Measurements from ENCODE around the gene SPEN. TPM values are rescaled to one million over a fixed set of nuclear protein-coding genes. Genes with fewer than 3 reads are reported as not detected.
A peak's percentile ranks its signal among the peaks of the same experiment; 100 is the strongest.

SPEN gene
- 10 to 100 TPM; 63.1 to 66.3 TPM for total RNA-seq
- polyA plus RNA-seq = 35.6 TPM

DNA sequence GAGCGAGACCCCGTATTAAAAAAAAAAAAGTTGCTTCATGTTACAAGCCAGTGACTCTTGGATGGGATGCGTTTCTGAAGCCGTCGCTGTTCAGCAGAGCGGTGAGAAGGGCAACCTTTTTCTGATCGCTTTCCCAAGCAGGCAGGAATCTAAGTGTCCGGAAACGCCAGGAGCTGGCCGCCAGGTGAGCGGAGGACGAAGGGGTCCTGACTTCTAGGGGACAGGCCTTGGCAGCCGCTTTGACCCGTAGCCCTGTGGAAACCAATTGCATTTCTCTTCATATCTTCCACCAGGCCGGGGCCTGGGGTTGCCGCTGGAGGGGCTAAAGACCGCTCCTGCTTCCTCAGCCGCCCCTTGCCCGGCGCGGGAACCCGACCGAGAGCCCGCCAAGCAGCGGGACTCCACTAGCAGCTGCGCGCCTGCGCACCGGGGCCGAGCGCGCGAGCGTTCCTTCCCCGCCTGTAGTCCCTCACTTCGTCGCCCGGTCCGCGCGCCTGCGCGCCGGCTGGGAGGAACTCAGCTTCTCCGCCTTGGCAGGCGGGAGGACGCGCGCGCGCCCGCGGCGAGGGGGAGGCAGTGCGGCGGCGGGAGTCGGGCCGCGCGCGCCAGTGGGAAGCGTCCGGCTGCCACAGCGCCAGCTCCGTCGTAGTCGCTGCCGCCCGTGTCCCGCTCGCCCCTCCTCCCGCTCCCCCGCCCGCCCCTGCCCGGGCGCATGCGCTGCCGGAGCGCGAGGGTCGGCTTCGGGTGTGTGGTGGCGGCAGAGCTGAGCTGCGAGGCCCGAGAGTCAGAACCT, at the start of gene SPEN:
Gene SPEN (plus strand): TSS at position 608 of the 793 bp plus-strand sequence. CDS start 361 bp downstream, outside the sequence.
- Mint-ChIP-seq H3K4me3 (peak within 1 kb of the TSS; percentile 95 to 99 (median 97)), H3K9me3 (no peaks in the 10 kb centered on the region), H3K27ac (peak within 1 kb of the TSS; percentile 97 to 99 (median 98)), H3K36me3 (peaks cover 0 to 15% (median 0%) of the 10 kb centered on the region in 3 donors), H3K4me1 (peaks cover 36 to 52% (median 46%) of the 10 kb centered on the region in 3 donors), H3K27me3 (no peaks in the 10 kb centered on the region)
- peak; percentile 97 to 99 (median 99) for DNase-seq
- Histone ChIP-seq H3K27ac (ENCODE audit: low read depth, low read length) (peak within 1 kb of the TSS; percentile 94), H3K27me3 (ENCODE audit: insufficient read depth, low read length, poor library complexity, severe bottlenecking) (no peaks in the 10 kb centered on the region), H3K9me3 (ENCODE audit: low read length) (no peaks in the 10 kb centered on the region), H3K4me1 (ENCODE audit: insufficient read depth, low read length) (peaks cover 40% of the 10 kb centered on the region), H3K4me3 (ENCODE audit: low read length) (peak within 1 kb of the TSS; percentile 97), H3K36me3 (ENCODE audit: insufficient read depth, low read length) (no peaks in the 10 kb centered on the region)
- ChIA-PET CTCF (interaction anchor here (0.7 to 3.8 kb wide), 5 partner anchors 10 to 90 kb away, joined by 3 to 38 read pairs (median 5); no protein-coding TSS in a partner anchor), POLR2A (interaction anchor here (0.8 to 5.5 kb wide), 6 partner anchors 12 to 1057 kb away, joined by 3 to 319 read pairs (median 5); partner anchors contain the start of gene ZBTB17)

DNA sequence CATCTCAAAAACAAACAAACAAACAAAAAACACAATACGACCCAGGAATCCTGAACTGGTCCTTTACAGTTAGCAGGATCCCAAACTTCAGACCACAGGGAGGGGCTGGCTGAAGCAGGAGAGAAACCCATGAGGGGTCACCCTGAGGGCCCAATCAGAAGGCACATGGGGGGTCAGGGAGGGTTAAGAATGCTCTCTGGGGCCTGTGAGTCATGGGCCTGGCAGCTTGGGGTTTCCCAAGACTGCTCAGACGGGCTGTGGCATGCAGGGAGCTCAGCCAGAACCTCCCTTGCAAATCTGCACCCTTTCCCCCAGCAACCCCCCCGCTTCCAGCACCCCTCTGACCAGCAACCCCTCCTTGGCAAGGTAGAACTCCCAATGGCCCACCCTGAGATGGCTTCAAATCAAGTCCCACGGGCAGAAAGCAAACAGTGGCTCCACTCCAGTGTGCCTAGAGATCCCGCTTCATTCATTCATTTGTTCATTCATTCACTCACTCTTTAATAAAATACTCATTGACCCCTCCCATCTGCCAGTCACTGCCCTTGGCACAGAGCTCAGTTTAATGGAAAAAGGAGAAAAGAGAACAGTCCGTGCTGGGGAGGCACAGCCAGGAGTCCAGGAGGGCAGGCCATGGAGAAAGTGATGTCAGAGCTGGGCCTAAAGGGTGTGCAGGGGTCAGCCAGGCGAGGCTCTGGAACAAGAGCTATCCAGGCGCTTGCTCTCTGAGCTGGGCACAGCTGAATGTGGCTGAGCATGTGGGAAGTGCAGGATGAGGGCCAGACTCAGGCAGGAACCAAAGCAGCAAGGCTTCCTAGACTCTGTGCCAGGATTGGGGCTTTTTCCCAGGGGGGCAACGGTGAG, 48.3 kb upstream of the SPEN start:
- H3K9me3 Mint-ChIP-seq = no peaks in the 10 kb centered on the region
- no peak overlapping the region for H3K27ac ChIP-seq (ENCODE audit: low read depth, low read length)
- H3K27me3 Mint-ChIP-seq = peaks cover 8 to 15% of the 10 kb centered on the region in 2 donors
- H3K4me1 ChIP-seq (ENCODE audit: insufficient read depth, low read length) = no peaks in the 10 kb centered on the region
- no peak for DNase-seq
- H3K36me3 Mint-ChIP-seq = no peaks in the 10 kb centered on the region
- H3K36me3 ChIP-seq (ENCODE audit: insufficient read depth, low read length) = no peaks in the 10 kb centered on the region
- no peak overlapping the region for H3K4me3 Mint-ChIP-seq
- no peak overlapping the region for H3K4me3 ChIP-seq (ENCODE audit: low read length)
- H3K9me3 ChIP-seq (ENCODE audit: low read length) = no peaks in the 10 kb centered on the region
- no peak overlapping the region for H3K27ac Mint-ChIP-seq
- no peaks in the 10 kb centered on the region for H3K27me3 ChIP-seq (ENCODE audit: insufficient read depth, low read length, poor library complexity, severe bottlenecking)
- peaks cover 0 to 3% (median 0%) of the 10 kb centered on the region in 3 donors for H3K4me1 Mint-ChIP-seq
- ChIA-PET POLR2A (no interaction called here), CTCF (no interaction called here)

GRCh38 chr1:15799928-15800835, 47.3 kb upstream of the SPEN start:
- Mint-ChIP-seq H3K27me3 (peaks cover 8 to 15% of the 10 kb centered on the region in 2 donors), H3K4me1 (peaks cover 0 to 3% (median 0%) of the 10 kb centered on the region in 3 donors), H3K4me3 (no peak overlapping the region), H3K9me3 (no peaks in the 10 kb centered on the region), H3K27ac (no peak overlapping the region), H3K36me3 (no peaks in the 10 kb centered on the region)
- no peaks in the 10 kb centered on the region for H3K4me1 ChIP-seq (ENCODE audit: insufficient read depth, low read length)
- ChIA-PET POLR2A (no interaction called here), CTCF (interaction anchor here (1.4 kb wide), 1 partner anchor 8 kb away, joined by 3 read pairs; no protein-coding TSS in a partner anchor)
- H3K27ac ChIP-seq (ENCODE audit: low read depth, low read length) = no peak overlapping the region
- no peaks in the 10 kb centered on the region for H3K36me3 ChIP-seq (ENCODE audit: insufficient read depth, low read length)
- no peaks in the 10 kb centered on the region for H3K27me3 ChIP-seq (ENCODE audit: insufficient read depth, low read length, poor library complexity, severe bottlenecking)
- no peak overlapping the region for H3K4me3 ChIP-seq (ENCODE audit: low read length)
- no peaks in the 10 kb centered on the region for H3K9me3 ChIP-seq (ENCODE audit: low read length)
- DNase-seq = no peak

- no peaks in the 10 kb centered on the region for H3K36me3 ChIP-seq (ENCODE audit: insufficient read depth, low read length)
- no peak overlapping the region for H3K27ac ChIP-seq (ENCODE audit: low read depth, low read length)
- peak overlapping the region in 1 of 8 donors; percentile 63 for H3K27ac Mint-ChIP-seq
- ChIA-PET POLR2A (no interaction called here), CTCF (interaction anchor here (1.3 kb wide), 1 partner anchor 13 kb away, joined by 4 read pairs; no protein-coding TSS in a partner anchor)
- no peaks in the 10 kb centered on the region for H3K4me1 ChIP-seq (ENCODE audit: insufficient read depth, low read length)
- H3K4me3 ChIP-seq (ENCODE audit: low read length) = no peak overlapping the region
- no peaks in the 10 kb centered on the region for H3K36me3 Mint-ChIP-seq
- no peaks in the 10 kb centered on the region for H3K9me3 Mint-ChIP-seq
- H3K4me3 Mint-ChIP-seq = no peak overlapping the region
- no peak for DNase-seq
- H3K9me3 ChIP-seq (ENCODE audit: low read length) = no peaks in the 10 kb centered on the region
- H3K4me1 Mint-ChIP-seq = peaks cover 0 to 3% (median 0%) of the 10 kb centered on the region in 3 donors
- H3K27me3 ChIP-seq (ENCODE audit: insufficient read depth, low read length, poor library complexity, severe bottlenecking) = no peaks in the 10 kb centered on the region
- peaks cover 8 to 15% of the 10 kb centered on the region in 2 donors for H3K27me3 Mint-ChIP-seq
Measured at GRCh38 chr1:15802234-15802965, 45.1 kb upstream of the SPEN start.

DNA sequence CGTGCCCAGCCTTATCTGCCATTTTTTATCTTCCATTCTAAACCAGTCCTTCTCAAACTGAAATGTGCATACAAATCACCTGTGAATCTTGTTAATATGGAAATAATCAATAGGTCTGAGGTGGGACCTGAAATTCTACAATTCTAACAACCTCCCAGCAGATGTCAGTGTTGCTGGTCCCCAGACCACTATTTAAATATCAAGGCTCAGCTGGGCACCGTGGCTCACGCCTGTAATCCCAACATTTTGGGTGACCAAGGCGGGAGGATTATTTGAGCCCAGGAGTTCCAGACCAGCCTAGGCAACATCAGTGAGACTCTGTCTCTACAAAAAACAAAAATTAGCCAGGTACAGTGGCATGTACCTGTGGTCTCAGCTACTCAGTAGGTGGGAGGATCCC, 44.1 kb upstream of the SPEN start:
- H3K9me3 Mint-ChIP-seq = no peaks in the 10 kb centered on the region
- no peaks in the 10 kb centered on the region for H3K36me3 Mint-ChIP-seq
- peak in 1 of 5 donors; percentile 9 for DNase-seq
- ChIA-PET CTCF (interaction anchor here (0.8 to 1.3 kb wide), 4 partner anchors 9 to 190 kb away, joined by 3 to 4 read pairs (median 4); no protein-coding TSS in a partner anchor), POLR2A (no interaction called here)
- peaks cover 0 to 3% (median 0%) of the 10 kb centered on the region in 3 donors for H3K4me1 Mint-ChIP-seq
- H3K27me3 Mint-ChIP-seq = peaks cover 8 to 15% of the 10 kb centered on the region in 2 donors
- no peak overlapping the region for H3K4me3 Mint-ChIP-seq
- Histone ChIP-seq H3K9me3 (ENCODE audit: low read length) (no peaks in the 10 kb centered on the region), H3K27ac (ENCODE audit: low read depth, low read length) (no peak overlapping the region), H3K27me3 (ENCODE audit: insufficient read depth, low read length, poor library complexity, severe bottlenecking) (no peaks in the 10 kb centered on the region), H3K4me1 (ENCODE audit: insufficient read depth, low read length) (no peaks in the 10 kb centered on the region), H3K4me3 (ENCODE audit: low read length) (no peak overlapping the region), H3K36me3 (ENCODE audit: insufficient read depth, low read length) (no peaks in the 10 kb centered on the region)
- no peak overlapping the region for H3K27ac Mint-ChIP-seq

DNA sequence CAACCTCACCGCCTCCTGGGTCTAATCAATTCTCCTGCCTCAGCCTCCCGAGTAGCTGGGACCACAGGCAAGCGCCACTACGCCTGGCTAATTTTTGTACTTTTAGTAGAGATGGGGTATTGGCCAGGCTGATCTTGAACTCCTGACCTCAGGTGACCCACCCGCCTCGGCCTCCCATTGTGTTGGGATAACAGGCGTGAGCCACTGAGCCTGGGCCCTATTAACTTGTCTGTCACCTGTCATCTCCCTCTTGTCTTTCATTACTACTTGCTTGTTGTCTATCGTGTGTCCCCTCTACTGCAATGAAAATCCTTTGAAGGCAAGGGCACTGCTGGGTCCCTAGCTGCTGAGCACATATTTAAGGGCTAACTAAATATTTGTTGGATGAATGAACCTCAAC, 43.4 kb upstream of the SPEN start:
- H3K4me1 ChIP-seq (ENCODE audit: insufficient read depth, low read length) = no peaks in the 10 kb centered on the region
- peaks cover 0 to 3% (median 0%) of the 10 kb centered on the region in 3 donors for H3K4me1 Mint-ChIP-seq
- peaks cover 8 to 15% of the 10 kb centered on the region in 2 donors for H3K27me3 Mint-ChIP-seq
- no peak for DNase-seq
- no peaks in the 10 kb centered on the region for H3K9me3 ChIP-seq (ENCODE audit: low read length)
- H3K27me3 ChIP-seq (ENCODE audit: insufficient read depth, low read length, poor library complexity, severe bottlenecking) = no peaks in the 10 kb centered on the region
- no peak overlapping the region for H3K27ac ChIP-seq (ENCODE audit: low read depth, low read length)
- H3K36me3 ChIP-seq (ENCODE audit: insufficient read depth, low read length) = no peaks in the 10 kb centered on the region
- peak overlapping the region in 2 of 8 donors; percentile 9 to 23 for H3K27ac Mint-ChIP-seq
- no peaks in the 10 kb centered on the region for H3K9me3 Mint-ChIP-seq
- no peaks in the 10 kb centered on the region for H3K36me3 Mint-ChIP-seq
- CTCF ChIA-PET = interaction anchor here (0.8 to 1.3 kb wide), 4 partner anchors 8 to 45 kb away, joined by 3 to 4 read pairs (median 4); no protein-coding TSS in a partner anchor
- H3K4me3 ChIP-seq (ENCODE audit: low read length) = no peak overlapping the region
- POLR2A ChIA-PET = no interaction called here
- no peak overlapping the region for H3K4me3 Mint-ChIP-seq

DNA sequence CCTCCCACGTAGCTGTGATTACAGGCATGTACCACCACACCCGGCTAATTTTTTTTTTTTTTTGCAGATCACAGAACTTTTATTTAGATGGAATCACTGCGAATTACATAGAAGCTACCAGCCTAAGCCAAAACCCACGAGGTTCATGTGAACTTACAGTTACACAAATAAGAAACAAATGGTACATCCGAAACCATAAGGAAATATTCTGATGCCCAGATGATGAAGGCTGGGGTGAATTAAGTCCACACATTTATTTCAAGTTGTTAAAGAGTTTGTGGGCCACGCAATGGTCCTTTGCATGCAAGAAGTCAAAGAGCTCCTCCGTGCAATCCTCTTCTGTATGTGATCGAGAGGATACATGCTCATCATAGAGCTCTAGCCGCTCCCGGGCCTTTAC, 40.4 kb upstream of the SPEN start:
- Histone ChIP-seq H3K27ac (ENCODE audit: low read depth, low read length) (no peak overlapping the region), H3K27me3 (ENCODE audit: insufficient read depth, low read length, poor library complexity, severe bottlenecking) (no peaks in the 10 kb centered on the region), H3K4me3 (ENCODE audit: low read length) (no peak overlapping the region), H3K9me3 (ENCODE audit: low read length) (no peaks in the 10 kb centered on the region), H3K36me3 (ENCODE audit: insufficient read depth, low read length) (no peaks in the 10 kb centered on the region), H3K4me1 (ENCODE audit: insufficient read depth, low read length) (no peaks in the 10 kb centered on the region)
- Mint-ChIP-seq H3K36me3 (no peaks in the 10 kb centered on the region), H3K4me3 (no peak overlapping the region), H3K27ac (no peak overlapping the region), H3K9me3 (no peaks in the 10 kb centered on the region), H3K4me1 (peaks cover 0 to 3% (median 0%) of the 10 kb centered on the region in 3 donors), H3K27me3 (peaks cover 4% of the 10 kb centered on the region in 2 donors)
- ChIA-PET CTCF (interaction anchor here (1.3 to 1.5 kb wide), 3 partner anchors 8 to 151 kb away, joined by 3 to 5 read pairs (median 4); no protein-coding TSS in a partner anchor), POLR2A (no interaction called here)
- DNase-seq = no peak

All from CD8-positive, alpha-beta memory T cell (primary cell).